NK-92 (cell line): Measurements from ENCODE around the gene FBXO47.
A peak's percentile ranks its signal among the peaks of the same experiment; 100 is the strongest.

Experiments
- DNase-seq: peaks from one replicate; lab custom pipeline; 2025; ENCODE audit not compliant: unreplicated experiment; lab: John Stamatoyannopoulos, UW

Gene FBXO47, protein sequence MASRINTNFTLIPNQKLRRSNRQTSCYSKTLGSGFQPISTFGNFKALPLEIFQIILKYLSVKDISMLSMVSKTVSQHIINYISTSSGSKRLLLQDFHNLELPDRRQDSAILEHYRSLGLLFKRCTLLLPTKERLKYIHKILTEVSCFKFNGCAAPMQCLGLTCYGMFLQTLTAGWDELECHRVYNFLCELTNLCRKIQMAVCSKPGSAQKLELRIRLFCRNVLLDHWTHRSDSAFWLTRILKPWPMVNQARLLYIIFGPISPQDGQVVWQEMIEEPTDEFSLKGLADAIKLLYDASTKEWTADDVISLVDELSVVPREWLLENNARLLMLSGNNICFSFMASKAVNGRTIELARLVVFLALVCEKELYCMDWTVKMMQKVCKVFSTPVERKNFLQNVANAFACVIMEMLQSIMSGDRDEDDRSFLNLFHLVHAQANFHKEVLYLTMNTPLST

DNA sequence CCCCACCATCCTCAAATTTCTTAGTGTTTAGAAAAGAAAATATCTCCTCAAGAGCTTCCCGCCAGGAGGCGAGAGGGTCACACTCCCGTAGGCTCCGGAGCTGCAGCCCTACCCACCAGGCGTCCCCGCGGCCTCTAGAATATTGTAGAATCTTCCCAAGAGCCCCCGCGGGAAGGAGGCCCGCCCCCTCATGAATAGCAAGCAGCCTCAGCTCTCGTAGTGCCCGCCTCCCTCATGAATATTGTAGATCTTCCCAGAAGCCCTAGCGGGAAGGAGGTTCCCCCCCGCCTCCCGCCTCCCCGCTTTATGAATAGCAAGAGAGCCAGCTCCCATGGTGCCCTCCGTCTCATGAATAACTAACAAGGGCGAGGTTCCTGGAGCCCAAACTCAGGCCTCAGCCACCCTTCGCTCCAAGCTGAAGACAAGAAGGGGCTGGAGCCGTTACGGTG is at the start of gene FBXO47:
Gene FBXO47 (minus strand): TSS at position 114 of the 449 bp plus-strand sequence. CDS start 4,378 bp downstream, outside the sequence.
- DNase-seq, result peak; percentile 16

DNA sequence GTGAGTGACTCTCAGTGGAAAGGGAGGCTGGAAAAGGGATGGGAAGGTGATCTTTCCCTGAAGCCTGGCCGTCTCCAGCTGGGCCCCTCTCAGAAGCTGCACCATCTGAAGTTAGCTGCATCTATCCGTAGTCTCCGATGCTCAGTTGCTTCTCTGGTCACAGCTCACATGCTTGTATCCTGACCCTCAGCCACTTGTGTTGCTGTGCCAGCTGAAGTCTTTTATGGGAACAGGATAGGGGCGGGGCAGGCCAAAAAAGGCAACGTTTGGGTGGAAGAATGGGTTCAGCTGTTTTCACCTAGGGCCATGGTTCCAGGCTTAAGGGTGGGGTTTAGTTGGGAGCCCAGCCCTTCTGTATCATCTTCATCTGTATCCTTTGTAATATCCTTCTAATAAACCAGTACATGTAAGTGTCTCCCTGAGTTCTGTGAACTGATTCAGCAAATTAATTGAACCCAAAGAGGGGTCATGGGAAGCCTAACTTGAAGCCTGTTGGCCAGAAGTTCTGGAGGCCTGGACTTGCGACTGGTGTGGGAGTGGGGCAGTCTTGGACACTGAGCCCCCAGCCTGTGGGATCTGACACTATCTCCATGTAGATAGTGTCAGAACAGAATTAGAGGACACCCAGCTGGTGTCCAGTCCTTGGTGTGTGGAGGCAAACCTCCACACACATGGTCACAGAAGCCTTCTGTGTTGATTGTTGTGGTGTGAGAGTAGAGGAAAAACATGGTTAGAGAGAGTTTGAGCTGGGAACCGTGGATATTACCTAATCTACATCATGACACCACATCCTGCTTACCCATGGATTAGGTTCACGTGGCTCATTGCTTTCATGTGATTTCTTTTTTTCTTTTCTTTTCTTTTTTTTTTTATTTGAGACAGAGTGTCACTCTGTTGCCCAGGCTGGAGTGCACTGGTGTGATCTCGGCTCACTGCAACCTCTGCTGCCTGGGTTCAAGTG is 49.3 kb upstream of the FBXO47 start:
- DNase-seq, result no peak

DNA sequence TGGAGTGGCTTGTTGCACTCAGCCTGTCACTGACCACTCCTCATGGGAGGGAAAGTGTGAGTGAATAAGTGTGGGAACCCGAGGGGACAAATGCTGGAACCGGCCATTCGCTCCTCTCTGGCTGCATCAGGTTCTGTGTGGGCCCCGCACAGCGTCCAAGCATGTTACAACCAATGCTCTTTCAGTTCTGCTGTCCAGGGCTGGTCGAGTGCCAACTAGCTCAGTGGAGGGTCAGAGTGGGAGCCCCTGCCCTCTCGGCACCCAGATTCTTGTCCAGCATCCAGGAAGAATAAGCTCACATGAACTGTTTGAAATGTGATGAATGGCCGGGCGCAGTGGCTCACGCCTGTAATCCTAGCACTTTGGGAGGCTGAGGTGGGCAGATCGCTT is 48.3 kb upstream of the FBXO47 start:
- DNase-seq, result no peak

DNA sequence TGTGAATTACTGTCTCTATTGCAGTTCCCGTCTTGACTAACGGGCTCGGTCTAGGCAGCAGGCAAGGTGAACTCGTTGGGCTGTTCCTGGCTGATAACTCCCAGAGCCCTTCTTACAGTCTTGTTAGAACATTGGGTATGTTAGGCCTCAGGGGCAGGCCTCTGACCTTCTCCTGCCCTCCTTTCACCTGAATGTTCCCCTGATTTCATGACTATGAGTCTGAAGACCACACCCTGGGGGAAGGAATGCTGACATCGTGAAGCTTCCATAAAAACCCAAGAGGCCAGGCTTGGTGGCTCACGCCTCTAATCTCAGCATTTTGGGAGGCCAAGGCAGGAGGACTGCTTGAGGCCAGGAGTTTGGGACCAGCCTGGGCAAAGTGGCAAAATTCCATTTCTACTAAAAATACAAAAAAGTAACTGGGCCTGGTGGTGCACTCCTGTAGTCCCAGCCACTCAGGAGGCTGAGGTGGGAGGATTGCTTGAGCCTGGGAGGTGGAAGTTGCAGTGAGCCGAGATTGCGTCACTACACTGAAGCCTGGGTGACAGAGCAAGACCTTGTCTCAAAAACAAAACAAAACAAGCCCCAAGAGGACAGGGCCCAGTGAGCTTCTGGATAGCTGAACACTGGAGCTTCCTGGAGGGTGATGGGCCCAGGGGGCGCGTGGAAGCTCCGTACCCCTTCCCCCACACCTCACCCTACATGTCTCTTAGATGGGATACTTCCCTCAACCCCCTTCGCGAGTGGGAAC is 47.8 kb upstream of the FBXO47 start:
- DNase-seq, result no peak

DNA sequence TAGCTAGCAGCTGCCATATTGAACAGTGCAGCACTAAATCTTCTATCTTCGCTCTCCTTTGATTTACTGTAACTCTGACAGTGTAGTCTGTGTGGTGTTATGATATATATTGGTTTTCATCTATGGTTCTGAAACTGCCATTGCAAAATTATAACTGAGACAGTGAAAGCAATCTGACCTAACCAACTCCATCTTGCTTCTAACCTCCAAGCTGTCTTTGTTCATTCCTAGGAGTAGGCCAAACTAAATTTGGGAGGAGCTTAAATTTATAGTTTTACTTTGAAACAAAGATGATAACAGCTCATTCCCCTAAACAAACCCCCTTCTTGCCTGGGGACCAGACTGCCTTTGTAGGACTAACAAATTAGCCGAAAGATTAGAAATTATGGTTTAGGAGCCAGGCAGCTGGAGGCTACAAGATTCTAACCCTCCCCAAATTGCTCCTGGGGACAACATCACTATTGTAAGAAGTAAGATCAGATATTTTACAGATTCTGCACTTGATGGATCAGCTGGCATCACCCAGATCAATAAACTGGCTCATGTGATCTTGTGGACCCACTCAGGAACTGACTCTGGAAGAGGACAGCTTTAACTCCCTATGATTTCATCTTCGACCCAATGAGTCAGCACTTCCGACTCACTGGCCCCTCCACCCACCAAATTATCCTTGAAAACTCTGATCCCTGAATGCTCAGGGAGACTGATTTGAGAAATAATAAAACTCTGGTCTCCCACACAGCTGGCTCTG is 47.0 kb upstream of the FBXO47 start:
- DNase-seq, result no peak

DNA sequence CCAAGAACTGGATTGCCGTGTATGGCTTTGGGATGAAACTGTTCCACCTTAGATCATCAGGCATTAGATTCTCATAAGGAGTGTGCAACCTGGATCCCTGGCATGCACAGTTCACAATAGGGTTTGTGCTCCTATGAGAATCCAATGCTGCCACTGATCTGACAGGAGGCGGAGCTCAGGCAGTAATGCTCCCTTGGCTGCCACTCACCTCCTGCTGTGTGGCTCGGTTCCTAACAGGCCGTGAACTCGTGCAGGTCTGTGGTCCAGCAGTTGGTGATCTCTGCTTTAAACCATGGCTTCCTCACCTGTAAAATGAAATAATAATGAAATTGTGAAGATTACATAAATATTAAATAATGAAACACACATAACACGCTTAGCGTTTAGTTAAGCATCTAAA is 45.5 kb upstream of the FBXO47 start:
- no peak for DNase-seq

DNA sequence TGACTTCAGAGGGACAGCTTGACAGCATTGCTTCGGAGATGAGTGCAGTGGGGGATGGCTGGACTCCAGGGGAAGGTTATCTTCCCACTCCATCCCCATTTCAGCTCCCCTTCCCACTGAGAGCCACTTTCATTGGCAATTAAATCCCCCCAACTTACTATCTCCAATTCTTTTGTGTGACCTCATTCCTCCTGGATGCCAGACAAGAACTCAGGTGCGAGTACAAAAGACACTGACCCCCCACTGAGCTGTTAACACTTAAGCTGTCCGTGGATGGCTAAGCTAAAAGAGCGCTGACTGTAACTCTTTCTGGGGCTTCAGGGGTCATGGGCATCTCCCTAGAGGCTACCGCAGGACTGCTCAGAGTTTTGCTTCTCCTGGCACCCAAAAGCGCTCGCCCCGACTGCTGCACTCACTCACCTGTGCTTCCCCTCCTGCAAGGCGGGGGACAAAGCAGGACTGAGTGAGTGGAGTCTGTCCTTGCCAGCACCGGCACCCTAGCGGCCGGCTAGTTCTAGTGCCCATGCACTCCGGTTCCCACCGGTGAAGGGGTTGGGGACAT is 44.8 kb upstream of the FBXO47 start:
- DNase-seq, result no peak

DNA sequence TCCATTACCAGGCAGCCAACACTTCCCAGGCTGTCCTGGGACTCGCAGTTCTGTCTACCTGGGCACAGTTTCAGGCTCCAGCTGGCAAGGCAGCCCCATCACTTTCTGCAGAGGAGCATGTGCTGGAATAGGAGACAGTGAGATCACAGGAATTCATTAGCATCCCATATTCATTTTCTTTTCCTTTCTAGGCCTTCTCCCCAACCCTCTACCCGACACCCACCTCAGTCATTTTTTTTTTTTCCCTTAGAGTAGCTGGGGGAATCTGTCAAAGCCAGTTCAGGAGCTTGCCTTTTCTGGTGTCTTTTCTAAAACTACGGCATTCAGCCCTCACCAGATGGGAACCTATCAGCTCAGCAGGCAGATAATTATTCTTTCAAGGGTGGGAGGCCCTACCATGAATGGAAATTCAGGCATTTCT is 42.4 kb upstream of the FBXO47 start:
- DNase-seq, result no peak

DNA sequence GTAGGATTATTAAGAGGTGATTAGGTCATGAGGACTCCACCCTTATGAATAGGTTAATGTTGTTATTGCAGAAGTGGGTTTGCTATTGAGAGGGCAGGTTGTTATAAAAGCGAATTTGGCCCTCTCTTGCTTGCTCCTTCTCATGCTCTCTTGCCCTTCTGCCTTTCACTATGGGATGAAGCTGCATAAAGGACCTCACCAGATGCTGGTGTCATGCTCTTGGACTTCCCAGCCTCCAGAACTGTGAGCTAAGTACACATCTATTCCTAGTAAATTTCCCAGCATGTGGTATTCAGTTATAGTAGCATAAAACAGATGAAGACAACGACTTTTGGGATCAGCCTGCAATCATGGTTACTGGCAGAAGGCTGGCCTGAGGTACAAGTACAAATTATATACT is 41.4 kb upstream of the FBXO47 start:
- no peak for DNase-seq

DNA sequence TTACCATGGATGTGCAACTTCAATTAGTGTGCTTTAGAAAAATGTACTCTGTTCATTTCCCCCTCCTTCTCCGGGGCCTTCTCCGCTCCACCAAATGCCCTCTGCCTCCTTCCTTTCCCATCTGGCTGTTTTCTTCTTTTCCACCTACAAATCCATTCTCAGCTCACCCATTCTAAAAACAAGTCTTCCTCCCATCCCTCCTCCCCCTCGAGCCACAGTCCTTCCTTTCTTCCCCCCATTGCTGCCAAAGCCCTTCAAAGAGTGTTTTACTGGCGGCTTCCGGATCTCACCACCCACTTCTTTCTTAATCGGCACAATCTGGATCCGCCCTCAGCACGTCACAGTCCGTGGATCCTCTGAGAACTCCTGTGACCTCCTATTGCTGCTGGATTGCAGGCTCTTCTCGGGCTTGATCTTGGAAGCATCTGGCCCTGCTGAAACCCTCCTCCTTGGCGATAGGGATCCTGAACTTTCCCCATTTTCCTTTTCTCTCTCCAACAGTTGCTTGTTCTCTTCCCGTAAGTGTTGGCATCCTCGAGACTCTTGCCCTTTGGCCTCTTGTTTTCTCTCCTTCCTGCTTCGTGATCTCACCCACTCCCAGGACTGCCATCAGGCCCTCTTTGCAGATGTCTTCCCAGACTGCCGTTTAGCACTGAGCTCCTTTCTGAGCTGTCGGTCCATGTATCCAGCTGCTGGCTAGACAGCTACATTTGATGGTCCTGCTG is 36.0 kb upstream of the FBXO47 start:
- DNase-seq, result no peak

DNA sequence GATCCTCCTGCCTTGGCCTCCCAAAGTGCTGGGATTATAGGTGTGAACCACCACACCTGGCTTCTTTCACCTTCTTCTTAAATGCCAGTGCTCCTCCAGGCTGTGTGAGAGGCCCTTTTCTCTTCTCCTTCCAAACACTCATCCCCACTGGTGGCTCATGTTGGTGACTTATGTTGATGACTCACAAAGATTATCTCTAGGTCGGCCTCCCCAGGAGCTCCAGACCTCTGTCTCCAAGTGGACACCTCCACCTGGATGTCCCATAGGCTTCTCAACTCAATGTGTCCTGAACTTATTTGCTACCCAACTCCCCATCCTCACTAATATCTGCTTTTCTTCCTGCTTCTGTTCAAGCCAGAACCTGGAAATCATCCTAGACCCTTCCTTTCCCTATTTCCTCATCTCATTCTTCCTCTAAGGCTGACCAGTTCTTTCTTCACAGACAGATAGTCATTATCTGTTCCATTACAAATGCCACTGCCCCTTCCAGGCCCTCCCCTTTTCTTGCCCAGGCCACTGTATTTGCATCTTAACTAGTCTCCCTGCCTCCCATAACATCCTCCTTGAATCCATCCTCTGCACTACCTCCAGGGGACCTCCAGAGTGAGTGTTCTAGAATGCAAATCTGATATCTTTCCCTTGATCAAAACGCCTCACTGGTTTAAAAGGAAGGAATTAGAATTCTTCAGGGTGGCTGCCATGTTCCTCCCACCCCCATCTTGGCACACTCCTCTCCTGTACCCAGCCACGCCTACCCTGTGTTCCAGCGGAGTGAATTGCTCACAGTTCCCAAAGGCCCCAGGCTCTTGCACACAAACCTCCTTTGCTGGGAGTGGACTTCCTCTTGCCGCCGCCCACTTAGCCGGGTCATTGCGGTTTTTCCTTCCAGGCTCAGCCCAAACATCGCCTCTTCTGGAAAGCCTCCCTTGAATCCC is 34.8 kb upstream of the FBXO47 start:
- DNase-seq, result no peak

DNA sequence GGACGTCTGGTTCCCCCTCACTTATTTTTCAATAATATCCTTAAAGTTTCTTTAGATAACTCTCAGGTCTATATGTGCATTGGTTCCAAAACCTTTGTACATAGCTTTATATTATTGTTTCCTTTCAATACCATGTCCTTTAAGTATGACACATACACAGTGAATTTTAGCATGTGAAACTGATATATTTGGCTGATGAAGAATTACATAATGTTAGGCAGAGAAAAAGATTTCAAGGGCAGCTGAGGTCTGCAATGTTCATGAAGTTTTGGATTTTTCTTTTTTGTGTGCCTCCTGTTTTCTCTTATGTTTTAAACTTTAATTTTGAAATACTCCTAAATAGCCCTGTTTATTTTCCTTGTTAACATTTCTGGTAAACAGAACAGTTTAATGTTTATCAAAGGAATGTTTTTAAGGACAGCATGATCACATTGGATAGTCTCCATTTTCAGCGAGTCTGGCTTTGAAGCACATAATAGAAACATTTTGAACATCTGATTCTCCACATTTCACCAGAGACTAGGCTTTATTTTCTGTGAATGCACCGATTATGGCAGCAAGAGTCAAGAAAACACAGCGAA is 32.9 kb upstream of the FBXO47 start:
- no peak for DNase-seq

DNA sequence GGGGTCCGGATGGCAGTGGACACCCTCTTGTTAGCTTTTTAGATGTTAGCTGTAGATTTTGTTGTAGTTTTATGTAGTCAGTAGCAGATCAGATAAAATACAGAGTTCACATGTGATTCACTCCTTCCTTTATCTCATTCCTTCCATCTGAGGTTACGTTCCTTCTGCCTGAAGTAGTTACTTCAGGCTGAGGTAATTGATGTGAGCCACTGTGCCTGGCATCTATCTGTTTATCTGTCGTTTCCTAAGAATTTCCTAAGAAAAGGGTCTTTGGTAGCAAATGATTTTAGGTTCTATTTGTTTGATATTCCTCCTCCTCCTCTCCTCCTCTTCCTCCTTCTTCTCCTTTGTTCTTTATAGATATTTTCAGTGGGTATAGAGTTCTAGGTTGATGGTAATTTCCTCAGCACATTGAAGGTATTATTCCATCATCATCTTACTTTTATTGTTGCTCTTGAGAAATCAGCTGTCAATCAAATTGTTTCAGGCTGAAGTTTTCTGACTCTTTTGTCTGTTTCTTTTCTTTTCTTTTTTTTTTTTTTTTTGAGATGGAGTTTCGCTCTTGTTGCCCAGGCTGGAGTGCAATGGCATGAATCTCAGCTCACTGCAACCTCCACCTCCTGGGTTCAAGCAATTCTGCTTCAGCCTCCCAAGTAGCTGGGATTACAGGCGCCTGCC is 29.6 kb upstream of the FBXO47 start:
- no peak for DNase-seq

DNA sequence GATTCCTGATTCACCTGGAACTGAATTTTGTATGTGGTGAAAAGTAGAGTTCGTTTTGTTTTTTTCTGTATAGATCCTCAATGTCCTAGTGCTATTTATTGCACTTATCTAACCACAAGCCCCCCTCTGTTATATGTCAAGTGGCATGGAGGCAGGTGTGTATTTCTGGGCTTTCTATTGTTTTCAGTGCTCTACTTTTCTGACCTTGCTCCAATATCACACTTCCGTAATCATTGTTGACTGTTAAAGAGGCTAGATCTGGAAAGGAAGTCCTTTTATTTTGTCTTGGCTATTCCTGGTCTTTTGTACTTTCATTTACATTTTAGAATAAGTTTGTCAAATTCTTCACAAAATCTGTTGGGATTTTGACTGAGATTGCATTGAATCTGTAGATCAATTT is 26.8 kb upstream of the FBXO47 start:
- DNase-seq, result no peak

DNA sequence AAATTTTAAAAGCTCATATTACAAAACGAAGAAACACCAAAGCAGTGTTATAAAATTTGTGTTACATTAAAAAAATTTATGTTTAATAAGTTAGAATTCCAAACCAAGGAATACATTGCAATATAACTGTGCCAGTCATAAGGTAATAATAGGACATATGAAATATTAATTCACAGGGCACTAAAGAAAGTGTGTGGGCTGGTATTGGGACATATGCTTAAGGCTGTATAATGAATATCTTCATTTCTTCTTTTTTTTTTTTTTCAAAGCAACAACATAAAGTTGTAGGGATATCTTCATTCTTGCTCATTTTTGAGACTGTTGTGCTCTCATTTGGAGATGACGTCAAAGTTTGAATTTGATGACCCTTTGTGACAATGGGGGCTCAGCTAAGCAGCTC is 17.5 kb upstream of the FBXO47 start:
- no peak for DNase-seq

DNA sequence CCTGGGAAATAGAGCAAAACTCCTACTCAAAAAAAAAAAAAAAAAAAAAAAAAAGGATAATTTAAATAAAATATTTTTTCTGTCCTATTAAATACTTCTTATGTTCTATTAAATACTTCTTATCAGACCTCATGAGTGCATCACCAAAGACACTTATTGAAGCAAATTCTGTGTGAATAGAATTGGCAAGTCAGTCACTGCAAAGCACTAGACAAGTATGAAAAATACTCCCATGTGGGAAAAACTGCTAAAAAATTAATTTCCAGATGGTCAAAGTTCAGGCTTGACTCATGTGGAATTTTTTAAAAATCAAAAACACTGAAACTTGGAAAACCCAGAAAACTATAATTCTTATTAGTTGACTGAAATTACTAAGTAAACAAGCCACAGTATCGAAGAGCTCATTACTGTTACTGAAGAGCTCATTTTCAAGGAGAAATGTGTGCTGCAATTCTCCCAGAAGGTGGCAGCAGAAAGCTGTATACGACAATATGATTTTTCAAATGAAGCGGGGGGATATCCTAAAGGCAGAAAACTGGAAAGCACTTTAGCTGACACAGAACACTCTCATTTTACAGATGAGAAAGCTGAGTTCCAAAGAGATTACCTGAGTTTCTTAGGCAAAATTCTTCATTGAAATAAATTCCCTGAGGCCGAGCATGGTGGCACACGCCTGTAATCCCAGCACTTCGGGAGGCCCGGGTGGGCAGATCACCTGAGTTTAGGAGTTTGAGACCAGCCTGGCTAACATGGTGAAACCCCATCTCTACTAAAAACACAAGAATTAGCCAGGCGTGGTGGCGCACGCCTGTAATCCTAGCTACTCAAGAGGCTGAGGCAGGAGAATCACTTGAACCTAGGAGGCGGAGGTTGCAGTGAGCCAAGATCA is 15.9 kb upstream of the FBXO47 start:
- no peak for DNase-seq
